PC-9 (cell line): ENCODE data around the gene RAP2B.

Source experiments
- EZH2 ChIP-seq: fragments of 200-600 bp; sonication (generic); IDR thresholded peaks from 2 replicates; pipeline ENCODE4 v1.8.0; 2017; ENCODE audit warnings: antibody characterized with exemption, low read depth
- TF ChIP-seq, protein P1 (sequence below): fragments of 200-600 bp; sonication (generic); conservative IDR thresholded peaks from 2 replicates; pipeline ENCODE4 v1.6.1; 2017; ENCODE audit warnings: mixed run types, antibody characterized with exemption, mild to moderate bottlenecking, moderate library complexity

DNA sequence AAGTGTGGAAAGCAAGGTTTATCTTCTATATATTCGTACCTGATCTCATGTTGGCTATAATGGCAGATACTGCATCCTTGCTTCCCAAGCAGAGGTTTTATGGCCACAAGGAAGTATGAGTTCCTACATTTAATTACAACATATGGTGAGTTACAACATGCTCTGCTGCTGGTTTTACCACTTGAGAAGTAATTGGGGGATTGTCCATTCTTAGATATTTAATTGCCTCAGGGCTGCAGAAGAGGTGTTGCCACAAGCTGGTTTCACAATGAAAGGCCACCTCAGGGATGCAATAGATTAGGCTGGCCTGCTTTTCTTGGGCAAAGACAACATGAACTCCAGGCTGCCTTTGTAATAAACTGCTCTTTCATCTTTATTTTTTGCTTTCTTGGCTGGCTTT, 48.6 kb downstream of the RAP2B start:
- TF ChIP-seq, protein P1, sequence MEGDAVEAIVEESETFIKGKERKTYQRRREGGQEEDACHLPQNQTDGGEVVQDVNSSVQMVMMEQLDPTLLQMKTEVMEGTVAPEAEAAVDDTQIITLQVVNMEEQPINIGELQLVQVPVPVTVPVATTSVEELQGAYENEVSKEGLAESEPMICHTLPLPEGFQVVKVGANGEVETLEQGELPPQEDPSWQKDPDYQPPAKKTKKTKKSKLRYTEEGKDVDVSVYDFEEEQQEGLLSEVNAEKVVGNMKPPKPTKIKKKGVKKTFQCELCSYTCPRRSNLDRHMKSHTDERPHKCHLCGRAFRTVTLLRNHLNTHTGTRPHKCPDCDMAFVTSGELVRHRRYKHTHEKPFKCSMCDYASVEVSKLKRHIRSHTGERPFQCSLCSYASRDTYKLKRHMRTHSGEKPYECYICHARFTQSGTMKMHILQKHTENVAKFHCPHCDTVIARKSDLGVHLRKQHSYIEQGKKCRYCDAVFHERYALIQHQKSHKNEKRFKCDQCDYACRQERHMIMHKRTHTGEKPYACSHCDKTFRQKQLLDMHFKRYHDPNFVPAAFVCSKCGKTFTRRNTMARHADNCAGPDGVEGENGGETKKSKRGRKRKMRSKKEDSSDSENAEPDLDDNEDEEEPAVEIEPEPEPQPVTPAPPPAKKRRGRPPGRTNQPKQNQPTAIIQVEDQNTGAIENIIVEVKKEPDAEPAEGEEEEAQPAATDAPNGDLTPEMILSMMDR: no peak
- TF ChIP-seq EZH2: no peak
